Liver (tissue), 3 donors: Measurements from ENCODE around the gene MRPL19.

Experiments
- ATF3 ChIP-seq: IDR thresholded peaks from 2 replicates; pipeline ENCODE4 v1.6.1; 2016; ENCODE audit warnings: antibody characterized with exemption
- CTCF ChIP-seq: fragments of 150-350 bp; IDR thresholded peaks from 2 replicates; pipeline ENCODE4 v1.5.1; 2017; ENCODE audit warnings: improper control_type of control experiment, low read depth, low read length; ENCODE audit not compliant: missing input control
- EGR1 ChIP-seq, 2 donors: IDR thresholded peaks; 2 replicates each; pipeline ENCODE4 v1.6.1; 2016 to 2018; ENCODE audit warnings: antibody characterized with exemption in 2 of 2, low read depth in 2 of 2
- GABPA ChIP-seq, 2 donors: IDR thresholded peaks in 1 of 2; conservative IDR thresholded peaks in 1 of 2; 2 replicates each; pipeline ENCODE4 v1.6.1; 2016; ENCODE audit warnings: antibody characterized with exemption in 2 of 2, mild to moderate bottlenecking in 1 of 2, moderate library complexity in 1 of 2
- HNF4G ChIP-seq: IDR thresholded peaks from 2 replicates; pipeline ENCODE4 v1.6.1; 2016; ENCODE audit warnings: antibody characterized with exemption
- JUND ChIP-seq, 2 donors: IDR thresholded peaks; 2 replicates each; pipeline ENCODE4 v1.6.1; 2016; ENCODE audit warnings: antibody characterized with exemption in 2 of 2
- MAX ChIP-seq: IDR thresholded peaks from 2 replicates; pipeline ENCODE4 v1.6.1; 2016; ENCODE audit warnings: antibody characterized with exemption
- RAD21 ChIP-seq, 2 donors: IDR thresholded peaks; 2 replicates each; pipeline ENCODE4 v1.6.1; 2016; ENCODE audit warnings: antibody characterized with exemption in 2 of 2, mild to moderate bottlenecking in 2 of 2
- REST ChIP-seq: IDR thresholded peaks from 2 replicates; pipeline ENCODE4 v1.6.1; 2016; ENCODE audit warnings: antibody characterized with exemption, mild to moderate bottlenecking
- RXRA ChIP-seq, 2 donors: IDR thresholded peaks; 2 replicates each; pipeline ENCODE4 v1.6.1; 2017 to 2018; ENCODE audit warnings: antibody characterized with exemption in 2 of 2, mild to moderate bottlenecking in 1 of 2
- TAF1 ChIP-seq: conservative IDR thresholded peaks from 2 replicates; pipeline ENCODE4 v1.6.1; 2016; ENCODE audit warnings: antibody characterized with exemption, mild to moderate bottlenecking
- YY1 ChIP-seq: IDR thresholded peaks from 2 replicates; pipeline ENCODE4 v1.6.1; 2016; ENCODE audit warnings: antibody characterized with exemption, mild to moderate bottlenecking
- ZBTB33 ChIP-seq: IDR thresholded peaks from 2 replicates; pipeline ENCODE4 v1.6.1; 2016; ENCODE audit warnings: antibody characterized with exemption
- donor health status: healthy.
- donor health status: healthy.

GRCh38 chr2:75710220-75710576, 63.6 kb downstream of the MRPL19 start:
- TF ChIP-seq CTCF (no peak), YY1 (no peak), EGR1 (IDR thresholded peaks at IDR 0.05; ENCODE audit: low read depth in 2 of 2) (no peak), REST (no peak), RXRA (IDR thresholded peaks at IDR 0.05) (no peak), TAF1 (no peak), RAD21 (IDR thresholded peaks at IDR 0.05) (no peak), GABPA (IDR thresholded peaks at IDR 0.05 in 1 of 2, conservative IDR thresholded peaks at IDR 0.05 in 1 of 2) (no peak), JUND (IDR thresholded peaks at IDR 0.05) (no peak), HNF4G (no peak), ZBTB33 (no peak), MAX (no peak), ATF3 (no peak)
